IMR-90 (cell line): ENCODE measurements around the gene CCNE1. TPM values are rescaled to one million over a fixed set of nuclear protein-coding genes. Genes with fewer than 3 reads are reported as not detected.

Experiments
- ATAC-seq: fragments of 200-7000 bp; cut with Tn5 transposase; 2 replicates; pipeline ENCODE4 v1.9.1; 2020; ENCODE audit warnings: low read depth, mild to moderate bottlenecking, moderate library complexity
- BruUV-seq: library from RNA; stranded (reverse); fragments of 400-500 nt; replicated peaks from 2 replicates; lab custom pipeline; 2021; lab: Mats Ljungman, UMichigan
- CTCF ChIA-PET: fragments of 300-600 bp; formaldehyde crosslinking; extraction: SDS; loops from one replicate; lab custom pipeline; 2021; ENCODE audit warnings: antibody characterized with exemption; lab: Yijun Ruan, JAX
- POLR2A ChIA-PET: fragments of 300-600 bp; sonication (Branson Sonifier 250); formaldehyde crosslinking; loops from one replicate; lab custom pipeline; 2022; ENCODE audit warnings: antibody characterized with exemption; ENCODE audit not compliant: unreplicated experiment; lab: Charles Lee
- DNase-seq: peaks from one replicate; pipeline ENCODE4 v3.0.0; 2013
- H2AFZ ChIP-seq: replicated peaks from 2 replicates; pipeline ENCODE3; 2013; ENCODE audit warnings: low read length, mild to moderate bottlenecking; ENCODE audit not compliant: poor library complexity
- H2AK5ac ChIP-seq: 2 replicates; pipeline ENCODE4 v1.6.1; 2013; ENCODE audit warnings: low read depth, low read length, inconsistent platforms
- H2AK9ac ChIP-seq: replicated peaks from 2 replicates; pipeline ENCODE3; 2013; ENCODE audit warnings: mild to moderate bottlenecking, low read depth, low read length, moderate library complexity; ENCODE audit not compliant: poor library complexity
- H2BK120ac ChIP-seq: 2 replicates; pipeline ENCODE4 v1.6.1; 2013; ENCODE audit warnings: low read depth, low read length, inconsistent platforms
- H2BK15ac ChIP-seq: 3 replicates; pipeline ENCODE4 v1.6.1; 2013; ENCODE audit warnings: low read depth, low read length, inconsistent platforms
- H2BK20ac ChIP-seq: 2 replicates; pipeline ENCODE4 v1.6.1; 2013; ENCODE audit warnings: low read depth, mild to moderate bottlenecking, inconsistent platforms, low read length, moderate library complexity
- H2BK5ac ChIP-seq: 2 replicates; pipeline ENCODE4 v1.6.1; 2013; ENCODE audit warnings: mild to moderate bottlenecking, low read depth, low read length, inconsistent platforms; ENCODE audit not compliant: poor library complexity, severe bottlenecking
- H3K14ac ChIP-seq: replicated peaks from 2 replicates; pipeline ENCODE4 v1.6.1; 2013; ENCODE audit warnings: low read depth, low read length, inconsistent platforms
- H3K18ac ChIP-seq: 2 replicates; pipeline ENCODE4 v1.6.1; 2013; ENCODE audit warnings: low read depth, low read length, control low read depth
- H3K23ac ChIP-seq: 2 replicates; pipeline ENCODE4 v1.6.1; 2013; ENCODE audit warnings: low read depth, low read length, inconsistent platforms
- H3K27ac ChIP-seq: 2 replicates; pipeline ENCODE4 v1.5.1; 2013; ENCODE audit warnings: mild to moderate bottlenecking, control low read depth, low read length; ENCODE audit not compliant: insufficient read depth
- H3K27me3 ChIP-seq: 2 replicates; pipeline ENCODE4 v1.6.1; 2013; ENCODE audit warnings: low read length; ENCODE audit not compliant: control insufficient read depth, insufficient read depth
- H3K36me3 ChIP-seq: 2 replicates; pipeline ENCODE4 v1.6.1; 2013; ENCODE audit warnings: low read length, mixed read lengths; ENCODE audit not compliant: control insufficient read depth, insufficient read depth
- H3K4ac ChIP-seq: 2 replicates; pipeline ENCODE4 v1.6.1; 2013; ENCODE audit warnings: low read depth, low read length, inconsistent platforms
- H3K4me1 ChIP-seq: 2 replicates; pipeline ENCODE4 v1.6.1; 2013; ENCODE audit warnings: low read length, mixed read lengths; ENCODE audit not compliant: control insufficient read depth, insufficient read depth
- H3K4me2 ChIP-seq: 2 replicates; pipeline ENCODE4 v1.6.1; 2013; ENCODE audit warnings: low read depth, mild to moderate bottlenecking, control low read depth, low read length, moderate library complexity
- H3K4me3 ChIP-seq: 2 replicates; pipeline ENCODE4 v1.5.1; 2013; ENCODE audit warnings: low read depth, mild to moderate bottlenecking, control low read depth, low read length, moderate library complexity; ENCODE audit not compliant: insufficient read depth
- H3K56ac ChIP-seq: 2 replicates; pipeline ENCODE4 v1.6.1; 2013; ENCODE audit warnings: low read length, inconsistent platforms; ENCODE audit not compliant: insufficient read depth; ENCODE audit errors: extremely low read depth
- H3K79me1 ChIP-seq, 2 experiments: 2 replicates each; pipeline ENCODE4 v1.6.1; 2013; ENCODE audit warnings: low read length in 2 of 2, inconsistent platforms in 1 of 2, low read depth in 1 of 2
- H3K9ac ChIP-seq: 2 replicates; pipeline ENCODE4 v1.6.1; 2013; ENCODE audit warnings: low read depth, low read length, control low read depth
- H3K9me1 ChIP-seq: 2 replicates; pipeline ENCODE4 v1.6.1; 2013; ENCODE audit warnings: low read length, inconsistent platforms; ENCODE audit not compliant: insufficient read depth
- H3K9me3 ChIP-seq: 2 replicates; pipeline ENCODE4 v1.6.1; 2013; ENCODE audit warnings: low read length; ENCODE audit not compliant: control insufficient read depth, insufficient read depth
- H4K20me1 ChIP-seq: 2 replicates; pipeline ENCODE4 v1.6.1; 2013; ENCODE audit warnings: low read length, inconsistent platforms; ENCODE audit not compliant: insufficient read depth
- H4K5ac ChIP-seq: 2 replicates; pipeline ENCODE4 v1.6.1; 2013; ENCODE audit warnings: mild to moderate bottlenecking, low read depth, low read length, control low read depth
- H4K8ac ChIP-seq, 2 experiments: 2 replicates each; pipeline ENCODE4 v1.6.1; 2013; ENCODE audit warnings: low read depth in 2 of 2, low read length in 2 of 2, control low read depth in 1 of 2, inconsistent platforms in 1 of 2
- H4K91ac ChIP-seq: 2 replicates; pipeline ENCODE4 v1.6.1; 2013; ENCODE audit warnings: low read depth, low read length, inconsistent platforms; ENCODE audit not compliant: insufficient read depth
- MAZ ChIP-seq: IDR thresholded peaks from 2 replicates; pipeline ENCODE4 v1.6.1; 2012; ENCODE audit warnings: low read depth, mild to moderate bottlenecking, low read length, improper control_type of control experiment, moderate library complexity, borderline replicate concordance
- POLR2A ChIP-seq: IDR thresholded peaks from 2 replicates; pipeline ENCODE4 v1.6.1; 2012; ENCODE audit warnings: mild to moderate bottlenecking, low read depth, low read length
- RAD21 ChIP-seq: IDR thresholded peaks from 2 replicates; pipeline ENCODE4 v1.6.1; 2012; ENCODE audit warnings: low read length, improper control_type of control experiment
- RCOR1 ChIP-seq: IDR thresholded peaks from 2 replicates; pipeline ENCODE4 v1.6.1; 2012; ENCODE audit warnings: mild to moderate bottlenecking, low read length, improper control_type of control experiment; ENCODE audit not compliant: insufficient replicate concordance
- USF2 ChIP-seq: fragments of 150-350 bp; IDR thresholded peaks from 2 replicates; pipeline ENCODE4 v1.6.1; 2017; ENCODE audit warnings: mild to moderate bottlenecking, antibody characterized with exemption, low read length, low read depth
- WGBS, 2 experiments: methylation state at CpG; one replicate each; pipeline versions ENCODE4 v1.1.5 to v1.1.7; 2013; ENCODE audit warnings: missing lambda C conversion rate in 2 of 2; ENCODE audit not compliant: insufficient read length in 1 of 2; ENCODE audit errors: extremely low coverage in 2 of 2; 5-methylcytosine and 5-hydroxymethylcytosine counted together
- dilution Hi-C: fragments of 300-500 bp; cut with HindIII; formaldehyde crosslinking; loops from one replicate; pipeline ENCODE4 v1.14.3; 2018; ENCODE audit warnings: low sequenced_read_pairs; ENCODE audit not compliant: unreplicated experiment
- in situ Hi-C: fragments of 300-500 bp; cut with MboI; formaldehyde crosslinking; loops from 3 replicates; pipeline ENCODE4 v1.14.3; 2019; ENCODE audit warnings: low sequenced_read_pairs, inconsistent platforms, mixed read lengths
- intact Hi-C: fragments of 100-400 bp; cut with micrococcal nuclease; formaldehyde crosslinking; loops from 2 replicates; pipeline ENCODE4 v1.10.0; 2022
- polyA plus RNA-seq, 3 experiments: library from polyadenylated mRNA; depleted of rRNA; stranded (reverse); fragments of >200 nt; gene quantifications; 2 replicates each; pipeline ENCODE4 v1.2.3, GENCODE V29; 2012; ENCODE audit warnings: low replicate concordance in 1 of 3
- total RNA-seq: library from RNA; depleted of rRNA; stranded (reverse); fragments of >200 nt; gene quantifications from 2 replicates; pipeline ENCODE4 v1.2.3, GENCODE V29; 2012

CCNE1 gene
- total and polyA plus RNA-seq, 2 of the 4 experiments (the other 2 are of a cell fraction): 6.8 to 7.0 TPM

GRCh38 chr19:29789007-29789406 is 22.8 kb upstream of the CCNE1 start:
- no peak overlapping the region for H3K23ac ChIP-seq
- H4K5ac ChIP-seq: no peak overlapping the region
- no peaks in the 10 kb centered on the region for H4K20me1 ChIP-seq
- ATAC-seq: no peak
- H3K4me1 ChIP-seq: no peaks in the 10 kb centered on the region
- no peaks in the 10 kb centered on the region for H3K79me1 ChIP-seq
- no peak for TF ChIP-seq RCOR1
- no peak for TF ChIP-seq RAD21
- TF ChIP-seq USF2: no peak
- no peak for TF ChIP-seq POLR2A
- no peak for TF ChIP-seq MAZ
- H3K4me2 ChIP-seq: no peak overlapping the region
- no peak overlapping the region for H3K9ac ChIP-seq
- no peak overlapping the region for H3K14ac ChIP-seq
- H3K18ac ChIP-seq: no peak overlapping the region
- no peak overlapping the region for H2BK15ac ChIP-seq
- no peak overlapping the region for H2BK5ac ChIP-seq
- peaks cover 2% of the 10 kb centered on the region; the same call in 1 of the 2 replicates for H3K27me3 ChIP-seq
- ChIA-PET CTCF (no interaction called here), POLR2A (no interaction called here)
- no peak overlapping the region for H3K4me3 ChIP-seq
- no peak overlapping the region for H4K8ac ChIP-seq
- no peak overlapping the region for H2AFZ ChIP-seq
- in situ Hi-C loops (no loop called here), dilution Hi-C loops (no loop called here), intact Hi-C loops (no loop called here)
- no peak overlapping the region for H3K27ac ChIP-seq
- H3K56ac ChIP-seq: no peak overlapping the region
- no peak overlapping the region for H2AK9ac ChIP-seq
- no peaks in the 10 kb centered on the region for H3K36me3 ChIP-seq
- BruUV-seq: no TSS peak
- H3K9me1 ChIP-seq: no peaks in the 10 kb centered on the region
- no peak overlapping the region for H2AK5ac ChIP-seq
- no peak overlapping the region for H4K91ac ChIP-seq
- H3K9me3 ChIP-seq: no peaks in the 10 kb centered on the region
- H2BK120ac ChIP-seq: no peak overlapping the region
- H3K4ac ChIP-seq: no peak overlapping the region
- no CpG with 5 or more reads among the region's 3 CpGs for WGBS, 2 experiments
- no peak overlapping the region for H2BK20ac ChIP-seq
- no peak for DNase-seq
